ENCODE measurements around the gene CFAP20DC.
"Not testable (repeated sequence)": the region's sequence is repeated elsewhere in the genome, so short reads cannot be mapped to it uniquely, and the experiment has no call there.

Gene CFAP20DC

DNA sequence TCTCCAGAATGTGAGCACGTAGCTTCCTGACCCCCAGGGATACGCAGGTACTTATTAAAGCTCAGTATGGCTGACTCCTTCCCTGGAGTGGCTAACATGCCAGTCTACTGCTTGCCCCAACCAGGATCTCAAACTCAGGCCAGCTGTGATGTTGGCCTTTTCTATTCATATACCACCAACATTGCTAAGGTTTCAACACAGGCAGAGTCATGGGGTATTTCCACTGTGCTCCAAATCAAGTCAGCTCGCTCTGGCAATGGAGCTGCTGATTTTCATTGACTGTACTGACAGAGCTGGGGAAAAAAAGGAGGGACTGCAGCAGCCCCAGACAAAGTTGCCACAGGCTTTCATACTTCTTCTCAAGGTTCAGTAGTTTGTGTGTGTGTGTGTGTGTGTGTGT, 87.0 kb downstream of the CFAP20DC start:
- no peak for DNase-seq (ENCODE audit: low spot score)

DNA sequence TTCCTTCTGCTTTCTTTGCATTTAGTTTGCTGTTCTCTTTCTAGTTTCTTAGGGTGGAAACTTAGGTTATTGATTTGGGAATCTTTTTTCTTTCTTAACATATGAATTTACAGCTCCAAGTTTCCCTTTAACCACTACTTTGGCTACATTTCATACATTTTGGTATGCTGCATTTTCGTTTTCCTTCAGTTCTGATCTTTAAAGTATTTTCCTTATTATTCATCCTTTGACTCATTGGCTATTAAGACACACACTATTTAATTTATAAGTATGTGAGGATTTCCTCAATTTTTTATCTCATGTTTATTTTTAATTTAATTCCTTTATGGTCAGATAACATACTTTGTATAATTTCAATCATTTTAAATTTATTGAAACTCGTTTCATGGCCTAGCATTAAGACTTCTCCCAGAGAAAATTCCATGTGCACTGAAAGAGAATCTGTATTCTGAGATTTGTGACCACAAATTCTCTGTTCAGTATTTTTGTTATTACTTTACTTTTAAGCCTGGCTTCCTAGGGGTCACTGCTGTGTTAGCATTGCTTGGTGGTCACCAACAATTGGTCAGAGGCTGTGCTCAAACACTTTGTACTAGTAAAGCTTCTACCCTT, 87.7 kb downstream of the CFAP20DC start:
- no peak for DNase-seq (ENCODE audit: low spot score)

DNA sequence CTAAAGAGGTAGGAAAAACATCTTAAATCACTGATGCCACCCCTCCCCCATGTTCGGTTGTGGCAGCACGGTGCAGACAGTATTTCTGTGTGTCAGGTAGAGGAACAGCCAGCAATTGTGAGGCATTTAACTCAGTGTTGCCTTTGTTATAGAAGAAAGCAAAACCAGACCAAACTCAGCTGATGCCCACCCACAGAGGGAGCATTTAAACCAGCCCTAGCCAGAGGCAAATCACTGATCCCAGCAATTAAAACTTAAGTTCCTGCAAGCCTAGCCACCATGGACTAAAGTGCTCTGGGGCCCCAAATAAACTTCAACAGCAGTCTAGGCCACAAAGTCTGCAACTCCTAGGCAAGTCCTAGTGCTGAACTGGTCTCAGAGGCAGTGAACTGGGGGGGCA, 94.5 kb downstream of the CFAP20DC start:
- DNase-seq (ENCODE audit: low spot score): no peak

DNA sequence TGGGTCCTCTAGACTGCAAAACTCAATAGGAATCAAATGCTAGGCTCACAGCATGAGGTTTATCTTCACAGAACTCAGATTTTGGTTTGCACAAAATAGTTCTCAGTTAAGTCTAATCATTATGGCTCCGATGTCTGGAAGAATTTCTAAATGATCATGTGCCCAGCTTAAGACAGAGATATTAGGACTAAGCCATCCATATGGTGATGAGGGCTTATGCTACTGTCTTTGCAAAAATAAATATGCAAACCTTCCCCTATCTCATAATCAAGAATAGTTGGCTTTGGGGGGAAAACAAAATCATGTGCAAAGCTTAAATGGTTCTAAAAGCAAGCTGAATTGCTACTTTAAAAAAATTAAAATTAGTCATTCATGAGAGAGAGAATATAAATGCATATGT, 96.5 kb downstream of the CFAP20DC start:
- DNase-seq (ENCODE audit: low spot score): no peak

DNA sequence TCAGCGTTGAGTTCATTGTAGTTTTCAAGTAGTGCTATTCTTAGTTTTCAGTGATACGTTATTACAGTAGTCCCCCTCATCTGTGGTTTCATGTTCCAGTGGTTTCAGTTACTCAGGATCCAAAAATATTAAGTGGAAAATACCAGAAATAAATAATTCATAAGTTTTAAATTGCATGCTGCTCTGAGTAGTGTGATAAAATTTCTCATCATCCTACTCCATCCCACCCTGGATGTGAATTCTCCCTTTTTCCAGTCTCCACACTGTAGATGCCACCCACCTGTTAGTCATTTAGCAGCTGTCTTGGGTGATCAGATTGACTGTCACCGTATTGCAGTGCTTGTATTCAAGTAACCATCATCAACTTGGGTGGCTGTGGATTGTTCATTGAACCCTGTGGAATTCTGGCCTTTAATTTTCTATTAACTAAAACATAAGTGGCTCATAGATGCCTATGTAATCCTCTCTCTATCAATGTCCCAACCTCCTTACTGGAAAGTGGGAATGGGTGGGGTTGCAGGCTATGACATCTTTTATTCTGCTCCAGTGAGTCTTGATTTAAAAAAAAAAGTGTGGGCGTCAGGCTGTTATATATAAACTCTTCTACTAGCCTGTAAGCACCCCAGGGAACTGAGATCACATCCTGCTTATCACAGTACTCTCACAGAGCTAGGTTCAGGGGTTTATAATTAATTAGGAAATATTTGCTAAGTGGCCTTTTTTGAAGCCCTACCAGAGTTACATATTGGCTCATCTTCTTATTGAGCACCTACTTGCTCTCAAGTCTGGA, 97.5 kb downstream of the CFAP20DC start:
- no peak for DNase-seq (ENCODE audit: low spot score)

DNA sequence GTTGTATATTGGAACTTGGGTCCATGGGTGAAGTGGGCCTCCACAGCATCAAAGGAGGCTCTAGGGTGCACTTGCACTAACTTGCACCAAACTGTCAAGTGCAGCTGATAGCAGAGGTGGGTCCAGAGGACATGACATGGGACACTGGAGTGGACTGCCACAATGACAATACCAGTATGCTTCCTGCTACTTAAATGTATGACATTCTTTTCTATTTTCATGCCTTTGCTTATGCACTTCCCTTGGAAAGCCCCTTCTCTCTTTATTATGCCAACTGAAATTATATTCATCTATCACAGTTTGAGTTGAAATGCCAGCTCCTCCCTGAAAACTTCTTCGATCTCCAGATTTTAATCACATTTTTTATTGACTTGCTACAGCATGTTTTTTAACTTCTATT, 101.8 kb downstream of the CFAP20DC start:
- DNase-seq (ENCODE audit: low spot score): no peak

DNA sequence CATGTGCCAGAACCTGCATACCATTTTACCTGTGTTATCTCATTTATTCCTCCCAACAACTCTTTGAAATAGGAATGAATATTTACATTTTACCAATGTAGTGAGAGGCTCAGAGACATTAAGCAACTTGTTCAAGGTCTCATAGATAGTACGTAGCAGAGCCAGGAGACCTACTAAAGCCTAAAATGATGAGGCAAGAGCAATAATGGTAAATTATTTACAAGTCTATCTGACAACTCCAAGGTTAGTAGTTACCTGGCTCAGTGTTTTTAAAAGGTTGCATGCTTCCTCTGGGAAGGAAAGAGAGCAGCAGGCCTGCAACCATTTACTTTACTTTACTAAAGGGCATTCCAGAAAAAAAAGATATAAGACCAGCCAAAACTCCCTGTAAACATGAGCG, 103.0 kb downstream of the CFAP20DC start:
- no peak for DNase-seq (ENCODE audit: low spot score)

DNA sequence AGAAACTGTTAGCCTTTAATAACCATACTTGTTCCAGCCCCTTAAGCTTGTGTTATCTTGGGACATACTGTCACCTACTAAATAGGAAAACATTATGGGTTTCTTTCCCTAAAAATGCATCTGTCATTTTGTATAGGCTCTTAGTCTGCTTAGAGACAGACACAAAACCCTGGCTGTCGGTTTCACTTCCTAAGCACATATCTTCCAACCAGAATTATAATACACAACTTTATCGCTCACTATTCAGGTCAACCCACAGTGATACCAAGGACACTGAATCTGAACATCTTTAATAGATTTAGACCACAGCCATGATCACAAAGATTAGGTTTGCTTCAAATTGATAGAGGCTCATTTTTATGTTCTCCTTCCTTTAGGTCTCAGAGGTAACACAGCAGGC, 111.8 kb downstream of the CFAP20DC start:
- no peak for DNase-seq (ENCODE audit: low spot score)

DNA sequence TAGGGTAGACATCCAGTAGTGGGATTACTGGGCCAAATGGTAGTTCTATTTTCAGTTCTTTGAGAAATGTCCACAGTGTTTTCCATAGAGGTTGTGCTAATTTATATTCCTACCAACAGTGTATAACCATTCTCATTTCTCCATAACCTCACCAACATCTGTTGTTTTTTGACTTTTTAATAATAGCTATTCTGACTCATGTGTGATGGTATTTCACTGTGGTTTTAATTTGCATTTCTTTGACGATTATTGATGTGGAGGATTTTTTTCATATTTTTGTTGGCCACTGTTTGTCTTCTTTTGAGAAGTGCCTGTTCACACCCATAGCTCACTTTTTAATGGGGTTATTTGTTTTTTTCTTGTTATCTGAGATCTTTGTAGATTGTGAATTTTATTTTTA, 125.2 kb downstream of the CFAP20DC start:
- DNase-seq (ENCODE audit: low spot score): no peak

DNA sequence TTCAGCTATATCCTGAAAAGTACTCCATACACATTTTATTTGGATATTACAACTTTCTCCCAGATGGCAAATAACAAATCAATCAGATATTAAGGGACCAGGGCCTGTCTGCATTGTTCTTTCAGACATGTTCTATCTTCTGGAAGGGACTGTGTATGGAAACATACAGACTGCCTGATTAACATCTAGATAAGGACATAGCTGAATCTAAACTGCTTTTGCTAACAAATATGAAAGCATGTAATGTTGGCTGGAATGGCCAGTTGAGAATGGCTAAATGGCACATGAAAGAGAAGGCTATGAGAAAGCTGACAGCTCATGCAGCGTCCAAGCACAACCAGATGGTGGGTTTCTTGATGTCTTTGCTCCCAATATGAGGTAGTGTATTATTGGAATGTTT, 149.4 kb downstream of the CFAP20DC start:
- DNase-seq (ENCODE audit: low spot score): no peak

DNA sequence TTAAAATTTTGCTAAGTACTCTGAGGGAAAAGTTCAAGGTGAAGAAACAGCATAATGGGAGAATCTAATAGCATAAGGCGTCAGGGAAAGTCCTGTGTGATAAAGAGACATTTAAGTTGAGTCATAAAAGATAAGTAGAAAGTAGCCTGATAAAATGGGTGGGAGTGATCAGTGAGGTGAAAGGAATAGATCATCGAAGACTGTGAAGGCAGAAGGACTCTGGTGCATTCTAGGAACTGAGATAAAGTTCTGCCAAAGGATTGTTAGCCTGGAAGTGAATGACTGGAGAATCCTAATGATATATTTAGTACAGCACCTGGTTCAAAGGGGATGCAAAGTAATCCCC, 149.9 kb downstream of the CFAP20DC start:
- no peak for DNase-seq (ENCODE audit: low spot score)

DNA sequence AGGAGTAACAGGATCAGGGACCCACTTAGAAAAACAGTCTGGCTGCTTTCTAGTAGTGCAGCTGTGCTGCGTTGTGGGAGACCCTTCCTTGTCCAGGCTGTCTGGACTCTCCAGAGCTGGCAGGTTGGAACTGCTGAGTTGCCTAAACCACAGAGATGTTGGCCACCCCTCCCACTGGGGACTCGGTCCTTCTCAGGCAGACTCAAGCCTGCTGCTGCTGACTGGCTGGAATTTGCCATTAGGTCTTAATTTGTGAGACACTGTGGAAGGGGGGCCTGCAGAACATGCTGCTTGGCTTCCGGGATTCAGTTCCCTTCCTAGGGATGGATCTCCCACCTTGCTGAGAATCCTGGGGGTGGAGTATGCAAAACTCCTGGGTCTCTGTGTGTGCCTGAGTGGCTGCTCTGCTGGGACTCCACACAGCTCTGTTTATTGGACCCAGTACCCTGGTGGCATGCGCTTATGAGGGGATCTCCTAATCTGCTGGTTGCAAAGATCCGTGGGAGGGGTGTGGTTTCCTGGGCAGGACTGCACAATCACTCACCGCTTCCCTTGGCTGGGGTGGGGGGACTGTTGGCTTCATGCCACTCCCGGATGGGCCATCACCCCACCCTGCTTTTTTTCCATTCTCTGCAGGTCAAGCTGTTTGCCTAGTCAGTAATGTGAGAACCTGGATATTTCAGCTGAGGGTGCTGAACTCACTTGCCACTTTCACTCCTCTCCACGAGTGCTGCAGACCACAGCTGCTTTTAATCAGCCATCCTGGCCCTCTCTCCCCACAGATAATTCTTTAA, 150.5 kb downstream of the CFAP20DC start:
- DNase-seq (ENCODE audit: low spot score): peak; percentile 10

DNA sequence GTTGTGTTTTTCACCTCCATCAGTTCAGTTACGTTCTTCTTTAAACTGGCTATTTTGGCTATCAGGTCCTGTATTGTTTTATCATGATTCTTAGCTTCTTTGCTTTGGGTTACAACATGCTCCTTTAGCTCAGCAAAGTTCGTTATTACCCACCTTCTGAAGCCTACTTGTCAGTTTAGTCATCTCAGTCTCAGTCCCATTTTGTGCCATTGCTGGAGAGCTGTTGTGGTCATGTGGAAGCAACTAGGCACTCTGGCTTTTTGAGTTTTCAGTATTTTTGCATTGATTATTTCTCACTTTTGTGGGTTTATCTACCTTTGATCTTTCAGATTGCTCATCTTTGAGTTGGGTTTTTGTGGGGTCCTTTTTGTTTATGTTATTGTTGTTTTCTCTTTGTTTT, 151.3 kb downstream of the CFAP20DC start:
- no peak for DNase-seq (ENCODE audit: low spot score)

DNA sequence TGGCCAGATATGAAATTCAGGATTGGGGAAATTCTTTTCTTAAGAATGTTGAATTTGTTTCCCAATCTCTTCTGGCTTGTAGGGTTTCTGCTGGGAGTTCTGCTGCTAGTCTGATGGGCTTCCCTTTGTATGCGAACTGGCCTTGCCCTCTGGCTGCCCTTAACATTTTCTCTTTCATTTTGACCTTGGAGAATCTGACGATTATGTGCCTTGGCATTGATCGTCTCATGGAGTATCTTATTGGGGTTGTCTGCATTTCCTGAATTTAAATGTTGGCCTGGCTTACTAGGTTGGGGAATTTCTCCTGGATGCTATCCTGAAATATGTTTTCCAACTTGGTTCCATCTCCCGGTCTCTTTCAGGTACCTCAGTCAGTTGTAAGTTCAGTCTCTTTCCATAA, 152.2 kb downstream of the CFAP20DC start:
- no peak for DNase-seq (ENCODE audit: low spot score)

DNA sequence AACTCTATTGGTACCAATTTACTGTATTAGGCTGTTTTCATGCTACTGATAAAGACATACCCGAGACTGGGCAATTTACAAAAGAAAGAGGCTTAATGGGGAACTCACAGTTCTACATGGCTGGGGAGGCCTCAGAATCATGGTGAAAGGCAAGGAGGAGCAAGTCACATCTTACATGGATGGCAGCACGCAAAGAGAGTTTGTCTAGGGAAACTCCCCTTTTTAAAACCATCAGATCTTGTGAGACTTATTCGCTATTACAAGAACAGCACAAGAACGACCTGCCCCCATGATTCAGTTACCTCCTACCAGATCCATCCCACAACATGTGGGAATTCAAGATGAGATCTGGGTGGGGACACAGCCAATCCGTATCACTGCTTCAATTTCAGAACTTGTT, 154.1 kb downstream of the CFAP20DC start:
- DNase-seq (ENCODE audit: low spot score): not testable (repeated sequence)

DNA sequence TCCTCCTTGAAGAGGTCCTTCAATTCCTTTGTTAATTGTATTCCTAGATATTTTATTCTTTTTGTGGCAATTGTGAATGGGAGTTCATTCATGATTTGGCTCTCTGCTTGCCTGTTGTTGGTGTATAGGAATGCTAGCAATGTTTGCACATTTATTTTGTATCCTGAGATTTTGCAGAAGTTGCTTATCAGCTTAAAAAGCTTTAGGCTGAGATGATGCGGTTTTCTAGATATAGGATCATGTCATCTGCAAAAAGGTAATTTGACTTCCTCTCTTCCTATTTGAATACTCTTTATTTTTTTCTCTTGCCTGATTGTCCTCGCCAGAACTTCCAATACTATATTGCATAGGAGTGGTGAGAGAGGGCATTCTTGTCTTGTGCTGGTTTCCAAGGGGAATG, 157.3 kb downstream of the CFAP20DC start:
- not testable (repeated sequence) for DNase-seq (ENCODE audit: low spot score)

DNA sequence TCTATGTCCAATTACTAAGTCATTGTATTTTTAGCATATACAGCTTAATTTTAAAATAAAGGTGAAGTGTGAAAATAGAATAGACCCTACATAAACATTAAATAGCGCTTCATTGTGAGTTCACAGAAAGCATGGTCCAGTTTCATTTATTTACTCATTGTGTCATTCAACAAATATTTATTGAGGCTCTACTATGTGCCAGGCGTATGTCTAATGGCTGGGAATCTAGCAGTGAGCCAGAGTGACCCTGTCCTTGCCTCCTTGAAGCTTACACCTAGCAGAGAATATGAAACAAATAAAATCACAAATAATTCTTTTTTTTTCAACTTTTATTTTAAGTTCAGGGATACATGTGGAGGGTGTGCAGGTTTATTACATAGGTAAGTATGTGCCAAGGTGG, 161.7 kb downstream of the CFAP20DC start:
- no peak for DNase-seq (ENCODE audit: low spot score)

DNA sequence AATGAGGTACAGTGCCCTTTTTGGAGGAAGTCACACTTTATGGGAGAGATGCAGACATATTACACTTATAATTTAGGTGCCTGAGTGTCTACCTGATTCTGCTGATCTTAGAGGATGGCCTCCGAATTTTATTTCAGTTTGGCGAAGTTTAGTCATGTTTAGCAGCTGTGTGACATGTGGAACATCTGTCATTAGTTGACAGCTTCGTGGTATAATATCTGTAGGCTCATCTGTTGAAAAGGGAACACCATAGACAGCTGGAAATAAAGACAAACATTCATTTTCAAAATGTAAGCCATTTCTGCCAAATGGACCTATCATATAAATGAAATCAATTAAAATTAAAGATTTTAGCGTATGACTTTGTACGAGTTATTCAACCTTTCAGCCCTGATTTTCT, 165.4 kb downstream of the CFAP20DC start:
- DNase-seq (ENCODE audit: low spot score): no peak

DNA sequence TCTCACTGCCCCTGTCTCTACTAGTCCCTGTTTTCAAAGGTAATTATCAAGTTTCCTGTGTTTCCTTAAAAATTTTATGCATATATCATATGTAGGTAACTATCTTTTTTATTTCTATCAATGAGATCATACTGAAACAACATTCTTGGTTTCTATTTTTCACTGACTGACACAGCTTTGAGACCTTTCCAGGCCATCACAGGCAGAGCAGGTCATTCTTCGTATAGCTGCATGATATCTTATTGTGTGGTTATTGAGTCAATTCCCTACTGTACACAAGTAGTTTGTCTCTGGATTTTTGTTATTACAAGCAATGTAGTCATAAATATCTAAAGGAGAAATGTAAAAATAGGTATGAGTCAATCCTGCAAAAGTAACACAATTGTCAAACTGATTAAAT, 169.6 kb downstream of the CFAP20DC start:
- no peak for DNase-seq (ENCODE audit: low spot score)

DNA sequence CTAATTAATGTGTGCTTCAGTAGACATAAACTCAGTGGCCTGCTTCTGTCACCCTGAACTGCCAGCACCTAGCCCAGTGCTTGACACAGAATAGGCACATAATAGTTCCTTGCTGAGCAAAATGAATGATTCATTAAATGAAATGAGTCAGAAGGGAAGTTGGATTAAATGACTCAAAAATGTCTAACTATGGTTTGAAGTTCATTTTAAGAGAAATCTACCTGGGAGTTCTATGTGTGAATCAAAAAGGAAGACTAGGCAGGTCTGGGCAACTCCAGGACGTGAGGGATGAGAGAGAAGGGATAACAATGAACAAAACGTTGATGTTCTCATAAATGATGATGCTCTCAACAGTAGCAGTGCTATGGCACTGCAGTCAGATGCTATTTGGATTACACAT, 175.0 kb downstream of the CFAP20DC start:
- DNase-seq (ENCODE audit: low spot score): no peak

DNA sequence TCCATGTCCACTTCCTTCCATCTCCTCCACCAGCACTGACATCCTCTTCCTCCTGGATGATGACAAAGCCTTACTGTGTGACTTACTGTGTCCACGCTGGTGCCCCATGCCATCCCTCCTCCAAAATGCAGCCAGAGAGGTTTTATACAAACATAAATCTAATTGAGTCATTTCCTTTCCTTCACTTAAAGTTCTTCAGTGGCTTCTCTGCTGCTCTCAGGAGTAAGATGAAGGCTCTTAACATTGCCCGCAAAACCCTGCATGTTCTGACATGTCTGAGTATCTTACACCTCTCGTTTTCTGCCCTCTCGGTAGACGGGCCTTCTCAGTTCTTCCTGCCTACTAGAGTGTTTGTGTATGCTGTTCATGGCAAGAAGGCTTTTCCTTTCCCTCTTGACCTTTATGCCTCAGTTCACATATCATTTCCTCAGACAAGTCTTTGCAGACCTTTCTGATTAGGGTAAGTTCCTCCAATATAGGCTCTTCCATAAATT, 175.5 kb downstream of the CFAP20DC start:
- DNase-seq (ENCODE audit: low spot score): no peak

DNA sequence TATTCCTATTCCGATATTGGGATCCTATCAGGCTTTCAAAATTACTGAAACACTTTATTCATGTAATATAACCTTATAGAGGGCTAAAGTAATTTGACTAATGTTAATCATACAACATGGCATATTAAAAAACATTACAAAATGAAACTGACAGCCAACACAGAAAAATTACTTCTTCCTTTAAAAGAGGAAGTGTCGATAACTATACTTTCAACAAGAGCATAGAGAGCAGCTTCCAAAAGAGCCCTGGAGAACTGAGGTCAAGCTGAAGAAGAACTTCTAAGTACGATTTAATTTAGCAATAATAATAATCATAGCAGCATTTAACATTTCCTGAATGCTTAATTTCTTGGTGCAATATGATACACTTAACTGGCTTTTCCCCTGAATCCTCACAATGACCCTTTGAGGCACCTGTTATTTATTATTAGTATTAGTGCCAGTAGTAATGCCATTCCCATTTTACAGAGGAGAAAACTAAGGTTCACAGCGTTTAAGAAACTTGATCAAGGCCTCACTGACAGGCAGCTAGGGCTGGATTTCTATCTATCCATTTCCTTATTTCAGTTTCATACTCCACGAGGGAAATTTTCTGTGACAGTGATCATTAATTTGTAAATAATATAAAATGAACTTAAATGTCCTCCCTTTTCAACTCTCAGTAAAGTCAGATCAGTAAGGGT, 181.6 kb downstream of the CFAP20DC start:
- no peak for DNase-seq (ENCODE audit: low spot score)

DNA sequence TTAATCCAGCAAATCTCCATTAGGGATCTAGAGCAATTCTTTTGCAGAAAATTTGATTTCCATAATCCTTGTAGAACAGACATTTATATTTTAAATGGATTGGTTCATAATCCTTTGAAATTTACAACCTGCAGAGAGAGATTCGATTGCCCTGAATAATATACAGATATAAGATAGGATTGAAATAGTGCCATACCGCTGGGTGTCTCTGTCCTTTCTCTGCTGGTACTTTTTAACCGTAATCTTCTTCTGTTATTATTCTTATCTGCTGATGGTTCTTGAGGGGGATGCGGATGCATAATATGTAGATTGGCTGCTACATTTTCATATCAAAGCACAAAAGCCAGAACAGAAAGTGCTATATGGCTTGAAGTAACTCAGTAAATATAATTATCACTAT, 182.2 kb downstream of the CFAP20DC start:
- no peak for DNase-seq (ENCODE audit: low spot score)

Measured in iPS-NIHi11 (cell line).